H9 (cell line): ENCODE results near the gene PPM1H. TPM values are rescaled to one million over a fixed set of nuclear protein-coding genes. Genes with fewer than 3 reads are reported as not detected.

Source experiments
- DNase-seq: peaks from one replicate; pipeline ENCODE4 v3.0.0-alpha.2; 2017
- H2AFZ ChIP-seq: one replicate; pipeline ENCODE4 v1.6.1; 2013; ENCODE audit warnings: mild to moderate bottlenecking, low read length, control low read depth, moderate library complexity
- H2AK5ac ChIP-seq: 2 replicates; pipeline ENCODE4 v1.6.1; 2013; ENCODE audit warnings: low read length, control low read depth, mixed read lengths; ENCODE audit not compliant: insufficient read length
- H2BK120ac ChIP-seq: one replicate; pipeline ENCODE4 v1.6.1; 2013; ENCODE audit warnings: low read depth, mild to moderate bottlenecking, low read length, control low read depth, inconsistent platforms; ENCODE audit not compliant: poor library complexity, severe bottlenecking
- H2BK12ac ChIP-seq: 2 replicates; pipeline ENCODE4 v1.6.1; 2013; ENCODE audit warnings: low read length, control low read depth, mixed read lengths, low read depth; ENCODE audit not compliant: insufficient read length
- H2BK15ac ChIP-seq: 2 replicates; pipeline ENCODE4 v1.6.1; 2013; ENCODE audit warnings: low read depth, low read length, control low read depth
- H2BK20ac ChIP-seq: one replicate; pipeline ENCODE4 v1.6.1; 2013; ENCODE audit warnings: low read depth, mild to moderate bottlenecking, low read length, control low read depth, inconsistent platforms; ENCODE audit not compliant: poor library complexity, severe bottlenecking
- H2BK5ac ChIP-seq: 2 replicates; pipeline ENCODE4 v1.6.1; 2013; ENCODE audit warnings: low read length, control low read depth, mixed read lengths; ENCODE audit not compliant: insufficient read length
- H3K14ac ChIP-seq: 2 replicates; pipeline ENCODE4 v1.6.1; 2013; ENCODE audit warnings: low read length, control low read depth; ENCODE audit not compliant: insufficient read depth
- H3K18ac ChIP-seq: 2 replicates; pipeline ENCODE4 v1.6.1; 2013; ENCODE audit warnings: low read depth, mild to moderate bottlenecking, mixed read lengths, low read length, control low read depth; ENCODE audit not compliant: insufficient read length
- H3K23ac ChIP-seq: 2 replicates; pipeline ENCODE4 v1.6.1; 2013; ENCODE audit warnings: low read length, control low read depth, mixed read lengths, low read depth; ENCODE audit not compliant: insufficient read length
- H3K23me2 ChIP-seq: 2 replicates; pipeline ENCODE4 v1.6.1; 2013; ENCODE audit warnings: low read depth, mild to moderate bottlenecking, mixed read lengths, low read length, control low read depth; ENCODE audit not compliant: insufficient read length, poor library complexity, severe bottlenecking
- H3K27ac ChIP-seq: 2 replicates; pipeline ENCODE4 v1.5.1; 2013; ENCODE audit warnings: low read length, control low read depth, mixed read lengths, low read depth; ENCODE audit not compliant: insufficient read length
- H3K27me3 ChIP-seq: 2 replicates; pipeline ENCODE4 v1.6.1; 2013; ENCODE audit warnings: low read length, control low read depth, inconsistent platforms; ENCODE audit not compliant: insufficient read depth
- H3K4ac ChIP-seq: 2 replicates; pipeline ENCODE4 v1.6.1; 2013; ENCODE audit warnings: low read depth, mild to moderate bottlenecking, control low read depth, inconsistent platforms, low read length, moderate library complexity
- H3K4me1 ChIP-seq: 2 replicates; pipeline ENCODE4 v1.6.1; 2013; ENCODE audit warnings: low read length, control low read depth, inconsistent platforms; ENCODE audit not compliant: insufficient read depth
- H3K4me2 ChIP-seq: 2 replicates; pipeline ENCODE4 v1.6.1; 2013; ENCODE audit warnings: low read length, control low read depth, mixed read lengths; ENCODE audit not compliant: insufficient read length, insufficient read depth
- H3K56ac ChIP-seq: 2 replicates; pipeline ENCODE4 v1.6.1; 2013; ENCODE audit warnings: low read depth, mild to moderate bottlenecking, mixed read lengths, low read length, control low read depth; ENCODE audit not compliant: insufficient read length
- H3K79me1 ChIP-seq: 2 replicates; pipeline ENCODE4 v1.6.1; 2013; ENCODE audit warnings: low read depth, mild to moderate bottlenecking, moderate library complexity, low read length, control low read depth, inconsistent platforms; ENCODE audit not compliant: insufficient read depth, poor library complexity, severe bottlenecking
- H3K79me2 ChIP-seq: 2 replicates; pipeline ENCODE4 v1.6.1; 2013; ENCODE audit warnings: low read length, control low read depth, inconsistent platforms; ENCODE audit not compliant: insufficient read depth
- H3K9ac ChIP-seq: 2 replicates; pipeline ENCODE4 v1.6.1; 2013; ENCODE audit warnings: low read length, control low read depth, mixed read lengths; ENCODE audit not compliant: insufficient read length; ENCODE audit errors: extremely low read depth
- H3K9me3 ChIP-seq: one replicate; pipeline ENCODE4 v1.6.1; 2013; ENCODE audit warnings: low read depth, low read length, inconsistent platforms; ENCODE audit not compliant: control insufficient read depth
- H3T11ph ChIP-seq: one replicate; pipeline ENCODE4 v1.6.1; 2013; ENCODE audit warnings: mild to moderate bottlenecking, low read length, control low read depth, inconsistent platforms
- H4K20me1 ChIP-seq: one replicate; pipeline ENCODE4 v1.6.1; 2013; ENCODE audit not compliant: control insufficient read depth, insufficient read length, insufficient read depth
- H4K5ac ChIP-seq: 2 replicates; pipeline ENCODE4 v1.6.1; 2013; ENCODE audit warnings: low read depth, mild to moderate bottlenecking, mixed read lengths, low read length, control low read depth; ENCODE audit not compliant: insufficient read length
- H4K8ac ChIP-seq: replicated peaks from 2 replicates; pipeline ENCODE4 v1.6.1; 2013; ENCODE audit warnings: low read length, control low read depth, mixed read lengths, low read depth; ENCODE audit not compliant: insufficient read length
- H4K91ac ChIP-seq: 2 replicates; pipeline ENCODE4 v1.6.1; 2013; ENCODE audit warnings: low read depth, mild to moderate bottlenecking, moderate library complexity, mixed read lengths, low read length, control low read depth; ENCODE audit not compliant: insufficient read length
- H3K27ac Mint-ChIP-seq, 3 experiments: 2 replicates in 2 of 3; 3 replicates in 1 of 3; pipeline ENCODE4 v1.8.0; 2020 to 2021; ENCODE audit warnings: mixed read lengths in 3 of 3, mild to moderate bottlenecking in 1 of 3, moderate library complexity in 1 of 3
- H3K27me3 Mint-ChIP-seq: 2 replicates; pipeline ENCODE4 v1.8.0; 2021; ENCODE audit warnings: low read depth, mild to moderate bottlenecking, moderate library complexity, mixed read lengths
- H3K36me3 Mint-ChIP-seq, 3 experiments: 2 replicates in 2 of 3; 3 replicates in 1 of 3; pipeline ENCODE4 v1.8.0; 2020 to 2021; ENCODE audit warnings: low read depth in 3 of 3, mixed read lengths in 3 of 3; ENCODE audit not compliant: insufficient read depth in 1 of 3
- H3K4me1 Mint-ChIP-seq, 2 experiments: 2 replicates each; pipeline ENCODE4 v1.8.0; 2020; ENCODE audit warnings: mixed read lengths in 2 of 2
- H3K4me3 Mint-ChIP-seq, 2 experiments: 2 replicates in 1 of 2; 3 replicates in 1 of 2; pipeline ENCODE4 v1.8.0; 2020 to 2021; ENCODE audit warnings: mild to moderate bottlenecking in 2 of 2, mixed read lengths in 2 of 2, moderate library complexity in 1 of 2
- H3K9me3 Mint-ChIP-seq, 2 experiments: 2 replicates in 1 of 2; 3 replicates in 1 of 2; pipeline ENCODE4 v1.8.0; 2020; ENCODE audit warnings: mild to moderate bottlenecking in 2 of 2, mixed read lengths in 2 of 2, moderate library complexity in 1 of 2
- WGBS: extraction: QIAGEN DNeasy Blood & Tissue Kit; methylation state at CpG from one replicate; pipeline ENCODE4 v1.1.7; 2013; ENCODE audit warnings: missing lambda C conversion rate, low lambda C conversion rate, mixed read lengths; ENCODE audit not compliant: insufficient read length; ENCODE audit errors: extremely low coverage; 5-methylcytosine and 5-hydroxymethylcytosine counted together
- total RNA-seq: library from RNA; stranded (reverse); gene quantifications from 2 replicates; pipeline ENCODE4 v1.2.1, GENCODE V29; 2021
- TF ChIP-seq, protein P1 (sequence below): fragments of 200-600 bp; sonication (generic); conservative IDR thresholded peaks from 3 replicates; pipeline ENCODE4 v1.8.0; 2021; ENCODE audit warnings: antibody characterized with exemption, mild to moderate bottlenecking

PPM1H gene
- total RNA-seq, 1 experiment from 2014 or later: 22.1 TPM

DNA sequence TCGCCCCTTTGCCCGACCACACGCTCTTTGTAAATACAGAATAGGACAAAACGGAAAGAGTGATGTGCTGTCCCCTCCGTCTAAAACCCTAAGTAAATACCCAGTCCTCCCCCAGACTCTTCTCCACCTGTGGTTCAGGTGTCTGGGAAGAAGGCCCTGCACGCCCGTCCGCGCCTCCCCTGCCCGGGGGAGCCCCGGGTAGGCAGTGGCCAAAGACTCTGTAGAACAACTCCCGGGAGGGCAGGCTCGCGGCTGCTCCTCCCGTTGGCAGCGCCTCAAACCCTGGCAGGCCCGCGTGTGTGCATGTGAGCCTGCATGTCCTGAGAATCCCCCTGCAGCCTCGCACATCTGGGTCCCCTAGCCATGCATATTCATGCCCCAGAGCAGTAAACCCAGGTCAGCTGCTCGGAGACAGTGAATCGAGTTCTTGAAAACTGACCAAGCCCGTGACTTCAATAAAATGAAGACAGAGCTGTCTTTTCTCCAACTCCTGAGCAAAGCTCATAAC lies 302.5 kb downstream of the PPM1H start:
- Histone ChIP-seq H2AFZ (no peak overlapping the region), H3K27me3 (peaks cover 4% of the 10 kb centered on the region; the same call in 1 of the 2 replicates), H4K5ac (no peak overlapping the region), H3K9ac (no peak overlapping the region), H3K14ac (no peak overlapping the region), H3K79me2 (no peaks in the 10 kb centered on the region), H2BK12ac (no peak overlapping the region), H3K79me1 (no peaks in the 10 kb centered on the region), H4K20me1 (no peaks in the 10 kb centered on the region), H3K56ac (no peak overlapping the region), H2BK15ac (no peak overlapping the region), H2AK5ac (no peak overlapping the region), H2BK20ac (no peak overlapping the region), H2BK120ac (no peak overlapping the region), H3T11ph (no peak overlapping the region), H3K18ac (no peak overlapping the region), H4K8ac (no peak overlapping the region), H3K9me3 (no peaks in the 10 kb centered on the region), H2BK5ac (no peak overlapping the region), H4K91ac (no peak overlapping the region), H3K4me2 (peak overlapping the region; percentile 65), H3K23me2 (peaks cover 5% of the 10 kb centered on the region), H3K23ac (no peak overlapping the region), H3K27ac (no peak overlapping the region), H3K4me1 (peaks cover 6% of the 10 kb centered on the region; the same call in 1 of the 2 replicates), H3K4ac (no peak overlapping the region)
- Mint-ChIP-seq H3K36me3 (peaks cover 0 to 4% (median 0%) of the 10 kb centered on the region in 3 experiments; a peak in 1 of 7 replicates), H3K27me3 (peaks cover 80% of the 10 kb centered on the region), H3K4me1 (peaks cover 46 to 49% of the 10 kb centered on the region in 2 experiments), H3K4me3 (peak overlapping the region; percentile 67 to 74; a peak in 4 of 5 replicates), H3K9me3 (peaks cover 0 to 3% of the 10 kb centered on the region in 2 experiments; a peak in 1 of 5 replicates), H3K27ac (no peak overlapping the region)
- no CpG with 5 or more reads among the region's 22 CpGs for WGBS
- peak; percentile 81 for DNase-seq
- TF ChIP-seq, protein P1, sequence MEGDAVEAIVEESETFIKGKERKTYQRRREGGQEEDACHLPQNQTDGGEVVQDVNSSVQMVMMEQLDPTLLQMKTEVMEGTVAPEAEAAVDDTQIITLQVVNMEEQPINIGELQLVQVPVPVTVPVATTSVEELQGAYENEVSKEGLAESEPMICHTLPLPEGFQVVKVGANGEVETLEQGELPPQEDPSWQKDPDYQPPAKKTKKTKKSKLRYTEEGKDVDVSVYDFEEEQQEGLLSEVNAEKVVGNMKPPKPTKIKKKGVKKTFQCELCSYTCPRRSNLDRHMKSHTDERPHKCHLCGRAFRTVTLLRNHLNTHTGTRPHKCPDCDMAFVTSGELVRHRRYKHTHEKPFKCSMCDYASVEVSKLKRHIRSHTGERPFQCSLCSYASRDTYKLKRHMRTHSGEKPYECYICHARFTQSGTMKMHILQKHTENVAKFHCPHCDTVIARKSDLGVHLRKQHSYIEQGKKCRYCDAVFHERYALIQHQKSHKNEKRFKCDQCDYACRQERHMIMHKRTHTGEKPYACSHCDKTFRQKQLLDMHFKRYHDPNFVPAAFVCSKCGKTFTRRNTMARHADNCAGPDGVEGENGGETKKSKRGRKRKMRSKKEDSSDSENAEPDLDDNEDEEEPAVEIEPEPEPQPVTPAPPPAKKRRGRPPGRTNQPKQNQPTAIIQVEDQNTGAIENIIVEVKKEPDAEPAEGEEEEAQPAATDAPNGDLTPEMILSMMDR: no peak
